Stimulated activated CD8-positive, alpha-beta memory T cell treated with anti-CD3 and anti-CD28 coated beads, Interleukin-7, amount 100 ng/mL, for 1 hour (primary cell): ENCODE data around the gene IPO5.
"Not testable (repeated sequence)": the region's sequence is repeated elsewhere in the genome, so short reads cannot be mapped to it uniquely, and the experiment has no call there.

Source experiments
- DNase-seq, 2 donors: peaks; one replicate each; pipeline ENCODE4 v3.0.0-alpha.2; 2020; ENCODE audit warnings: low read depth in 2 of 2

IPO5 gene

GRCh38 chr13:97949316-97949715 is 4.2 kb upstream of the IPO5 start:
- not testable (repeated sequence) for DNase-seq

DNA sequence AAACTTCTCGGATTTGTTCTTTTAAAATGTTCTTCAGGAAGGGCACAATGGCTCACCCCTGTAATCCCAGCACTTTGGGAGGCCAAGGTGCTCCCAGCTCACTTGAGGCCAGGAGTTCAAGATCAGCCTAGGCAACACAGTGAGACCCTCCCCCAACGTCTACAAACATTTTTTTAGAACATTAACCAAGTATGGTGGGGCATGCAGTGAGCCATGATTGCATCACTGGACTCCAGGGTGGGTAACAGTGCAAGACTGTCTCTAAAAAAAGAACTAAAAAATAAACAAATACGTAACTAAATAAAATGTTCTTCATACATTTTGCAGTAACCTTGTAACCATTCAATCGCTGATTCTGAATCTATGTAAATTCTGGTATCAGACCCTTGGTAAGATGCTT is 2.1 kb upstream of the IPO5 start:
- no peak for DNase-seq

DNA sequence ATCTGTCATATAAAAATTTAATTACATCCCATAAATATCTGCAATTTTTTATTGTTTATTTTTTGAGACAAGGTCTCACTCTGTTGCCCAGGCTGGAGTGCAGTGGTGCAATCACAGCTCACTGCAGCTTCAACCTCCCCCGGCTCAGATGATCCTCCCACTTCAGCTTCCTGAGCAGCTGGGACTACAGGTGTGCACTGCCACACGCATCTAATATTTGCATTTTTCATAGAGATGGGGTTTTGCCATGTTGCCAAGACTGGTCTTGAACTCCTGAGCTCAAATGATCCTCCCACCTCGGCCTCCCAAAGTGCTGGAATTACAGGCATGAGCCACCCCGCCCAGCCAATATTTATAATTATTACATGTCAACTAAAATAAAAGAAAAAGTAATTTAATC is 644 bp upstream of the IPO5 start:
- not testable (repeated sequence) for DNase-seq

GRCh38 chr13:97961340-97961739 is 7.9 kb downstream of the IPO5 start:
- no peak for DNase-seq

GRCh38 chr13:97962887-97963286 is 9.4 kb downstream of the IPO5 start:
- no peak for DNase-seq

DNA sequence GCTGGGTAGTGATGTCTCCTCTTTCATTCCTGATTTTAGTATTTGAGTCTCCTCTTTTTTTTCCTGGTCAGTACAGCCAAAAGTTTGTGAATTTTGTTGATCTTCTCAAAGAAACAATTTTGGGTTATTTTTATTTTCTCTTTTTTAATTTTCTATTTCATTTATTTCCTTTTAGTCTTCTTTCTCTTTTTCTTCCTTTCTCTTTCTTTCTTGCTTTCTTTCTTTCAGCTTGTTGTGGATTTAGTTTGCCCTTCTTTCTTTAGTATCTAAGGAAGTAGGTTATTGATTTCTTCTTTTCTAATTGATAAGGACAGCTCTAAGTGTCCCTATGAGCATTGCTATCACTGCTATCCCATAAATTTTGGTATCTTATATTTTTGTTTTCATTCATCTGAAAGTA is 13.8 kb downstream of the IPO5 start:
- no peak for DNase-seq

DNA sequence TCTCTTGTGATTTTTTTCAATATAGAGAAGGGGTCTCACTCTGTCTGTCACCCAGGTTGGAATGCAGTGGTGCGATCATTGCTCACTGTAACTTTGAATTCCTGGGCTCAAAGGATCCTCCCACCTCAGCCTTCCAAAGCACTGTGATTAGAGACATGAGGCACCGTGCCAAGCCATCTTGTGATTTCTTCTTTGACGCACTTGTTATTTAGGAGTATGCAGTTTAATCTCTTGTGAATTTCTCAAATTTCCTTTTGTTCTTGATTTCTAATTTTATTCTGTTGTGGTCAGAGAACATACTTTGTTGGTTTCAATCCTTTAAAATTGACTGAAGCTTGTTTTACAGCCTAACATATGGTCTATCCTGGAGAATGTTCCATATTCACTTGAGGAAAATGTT is 14.5 kb downstream of the IPO5 start:
- DNase-seq = no peak

DNA sequence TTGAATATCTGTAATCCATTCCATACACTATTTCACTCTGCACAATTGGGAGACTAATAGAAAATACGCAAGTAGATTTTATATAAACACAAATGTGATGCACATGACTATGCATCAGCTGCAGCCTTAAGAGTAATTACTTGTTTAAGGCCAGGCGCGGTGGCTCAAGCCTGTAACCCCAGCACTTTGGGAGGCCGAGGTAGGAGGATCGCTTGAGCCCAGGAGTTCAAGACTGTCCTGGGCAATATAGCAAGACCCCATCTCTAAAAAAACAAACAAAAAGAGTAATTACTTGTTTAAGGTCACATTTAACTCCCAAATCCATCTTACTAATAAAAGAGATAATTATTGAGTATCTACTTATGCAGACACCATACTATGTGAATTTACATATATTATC is 18.0 kb downstream of the IPO5 start:
- DNase-seq = no peak

GRCh38 chr13:97974773-97975172 is 21.3 kb downstream of the IPO5 start:
- no peak for DNase-seq

- DNase-seq = no peak
Observed at GRCh38 chr13:97975280-97975847, 21.9 kb downstream of the IPO5 start.

GRCh38 chr13:97975848-97976609 is 22.6 kb downstream of the IPO5 start:
- DNase-seq = peak; percentile 76 to 77

DNA sequence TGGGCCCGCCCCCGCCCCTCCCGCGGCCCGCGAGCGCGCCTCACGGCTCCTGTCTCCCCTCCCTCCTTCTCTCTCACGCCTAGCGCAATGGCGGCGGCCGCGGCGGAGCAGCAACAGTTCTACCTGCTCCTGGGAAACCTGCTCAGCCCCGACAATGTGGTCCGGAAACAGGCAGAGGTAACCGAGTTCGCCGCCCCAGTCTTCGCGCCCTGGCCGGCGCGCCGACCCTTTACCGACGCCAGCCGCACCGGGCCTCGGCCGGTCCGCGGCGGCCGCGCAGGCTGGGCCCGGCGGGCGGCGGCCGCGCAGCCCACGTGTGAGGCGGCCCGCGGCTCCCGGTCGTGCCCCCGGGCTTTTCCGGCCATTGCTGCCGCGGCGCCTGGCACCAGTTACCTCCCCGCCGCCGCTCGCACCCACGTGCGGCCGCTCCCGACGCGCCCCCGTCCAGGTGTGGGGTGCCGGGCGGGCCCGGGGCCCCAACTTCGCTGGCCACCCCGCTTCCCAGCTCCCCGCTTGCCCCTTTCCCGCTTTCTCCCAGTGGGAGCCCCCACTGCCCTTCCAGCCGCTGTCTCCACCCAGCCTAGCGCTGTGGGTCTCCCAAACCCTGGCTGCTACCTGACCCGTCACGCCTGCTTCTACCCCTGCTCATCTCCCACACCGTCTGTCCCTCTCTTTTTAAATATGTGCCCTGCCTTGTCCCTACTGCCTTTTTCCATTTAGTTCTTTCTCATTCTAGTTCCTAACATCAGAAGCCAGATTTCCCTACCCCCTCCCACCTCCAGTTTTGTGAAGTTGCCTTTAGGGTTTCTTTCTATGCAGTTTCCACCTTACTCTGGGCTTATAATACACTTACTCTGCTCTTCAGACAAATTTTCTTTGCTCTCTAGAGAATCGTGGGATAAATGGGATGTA is 23.4 kb downstream of the IPO5 start:
- DNase-seq = peak in 1 of 2 donors; percentile 3

DNA sequence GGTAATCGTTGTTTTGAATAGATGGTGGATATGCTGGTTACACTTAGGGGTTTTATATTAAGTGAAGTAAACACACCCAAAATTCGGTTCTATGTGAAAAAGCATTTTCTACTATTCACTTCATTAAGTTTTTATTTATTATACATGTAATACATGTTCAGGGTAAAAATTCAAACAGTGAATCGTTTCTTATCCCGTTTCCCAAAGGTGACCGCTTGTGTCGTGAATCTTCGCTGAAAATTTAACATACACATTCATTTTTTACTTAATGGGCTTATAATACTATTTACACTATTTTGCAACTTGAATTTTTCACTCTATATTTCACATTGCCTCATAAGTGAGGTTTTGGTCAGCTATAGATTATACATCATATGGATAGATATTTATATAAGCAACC is 24.5 kb downstream of the IPO5 start:
- no peak for DNase-seq

GRCh38 chr13:97978651-97979050 is 25.2 kb downstream of the IPO5 start:
- DNase-seq = no peak

- DNase-seq = no peak
Observed at GRCh38 chr13:97979051-97979450, 25.6 kb downstream of the IPO5 start.

DNA sequence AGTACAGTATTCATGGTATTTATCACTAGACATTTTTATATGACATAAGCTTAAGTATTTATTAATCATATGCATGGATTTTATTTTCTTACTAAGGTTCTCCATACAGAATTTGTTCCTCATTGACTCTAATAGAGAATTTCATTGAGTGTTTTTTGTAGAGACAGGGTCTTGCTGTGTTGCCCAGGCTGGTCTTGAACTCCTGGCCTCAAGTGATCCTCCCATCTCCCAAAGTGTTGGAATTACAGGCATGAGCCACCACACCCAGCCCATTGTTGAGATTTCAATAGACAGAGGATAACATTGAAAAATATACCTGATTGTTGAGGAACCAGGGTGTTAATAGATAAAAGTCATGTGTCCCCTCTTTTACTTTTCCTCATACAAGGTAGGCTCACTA is 26.1 kb downstream of the IPO5 start:
- DNase-seq = no peak

DNA sequence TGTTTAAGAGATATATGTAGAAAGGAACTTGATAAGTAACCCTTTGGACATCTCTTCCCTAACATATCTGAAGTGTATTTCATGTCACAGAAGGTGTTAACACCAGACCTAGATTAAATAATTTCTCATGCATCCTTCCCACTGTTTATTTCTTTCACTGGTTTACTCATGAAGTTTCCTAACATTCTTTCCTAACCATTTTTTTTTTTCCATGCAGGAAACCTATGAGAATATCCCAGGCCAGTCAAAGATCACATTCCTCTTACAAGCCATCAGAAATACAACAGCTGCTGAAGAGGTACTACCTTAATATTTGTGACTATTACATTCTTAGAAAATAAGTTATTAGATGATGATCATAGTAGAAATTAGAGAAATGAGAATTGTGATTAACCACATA is 28.8 kb downstream of the IPO5 start:
- DNase-seq = no peak

DNA sequence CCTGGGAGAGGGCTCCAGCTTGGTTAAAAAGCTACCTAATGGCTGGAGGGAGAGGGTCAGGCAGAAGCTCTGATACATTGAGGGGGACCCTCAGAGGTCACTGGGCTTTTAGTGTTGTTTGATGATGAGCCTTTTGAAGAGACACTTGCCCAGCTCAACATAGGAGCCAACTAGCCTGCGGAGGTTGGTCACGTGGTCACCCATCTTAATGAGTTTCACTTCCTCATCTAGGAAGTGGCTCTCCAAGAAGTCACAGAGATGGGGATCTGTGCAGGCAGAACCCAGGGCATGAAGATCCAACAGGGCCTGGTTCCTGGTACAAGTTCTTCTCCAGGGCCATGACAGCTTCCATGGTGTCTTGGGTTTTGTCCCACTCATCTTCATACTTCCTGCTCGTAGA is 33.4 kb downstream of the IPO5 start:
- DNase-seq = no peak

DNA sequence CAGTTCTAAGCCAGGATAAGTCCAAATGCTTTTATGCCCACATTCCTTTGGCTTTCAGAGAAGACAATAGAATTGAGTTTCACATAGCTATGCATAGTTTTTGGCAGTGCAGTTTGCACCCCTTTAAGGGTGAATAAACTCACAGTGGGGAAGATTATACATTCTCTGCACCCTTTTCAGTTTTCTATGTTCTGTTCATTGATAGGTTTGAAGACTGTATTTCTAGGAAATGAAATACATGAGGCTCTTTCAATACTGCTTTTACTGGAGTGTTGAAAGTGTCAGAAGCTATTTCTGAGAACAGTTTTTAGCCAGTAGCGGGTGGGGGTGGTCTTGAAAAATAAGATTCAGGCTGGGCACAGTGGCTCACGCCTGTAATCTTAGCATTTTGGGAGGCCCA is 46.2 kb downstream of the IPO5 start:
- no peak for DNase-seq

DNA sequence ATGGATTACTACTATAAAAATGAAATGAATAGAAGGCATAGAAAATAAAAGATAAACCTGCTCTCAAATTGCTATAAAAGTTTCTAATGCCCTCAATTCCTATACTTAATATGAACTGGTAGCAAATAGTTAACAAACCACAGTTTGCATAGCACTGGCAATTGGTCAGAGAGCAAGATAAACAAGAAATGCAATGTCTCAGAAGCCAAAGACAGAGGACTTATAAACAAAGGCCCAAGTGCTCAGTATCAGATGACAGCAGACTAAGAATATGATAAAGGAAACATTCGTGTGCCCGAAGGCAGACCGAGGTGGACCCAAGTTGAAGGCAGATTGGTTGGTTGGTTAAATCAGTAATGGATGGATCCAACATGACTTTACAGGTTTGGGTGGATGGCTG is 50.6 kb downstream of the IPO5 start:
- no peak for DNase-seq

- DNase-seq = not testable (repeated sequence)
Observed at GRCh38 chr13:98004997-98005396, 51.5 kb downstream of the IPO5 start.

- DNase-seq = no peak
Observed at GRCh38 chr13:98007001-98007400, 53.5 kb downstream of the IPO5 start.

GRCh38 chr13:98013241-98013640 is 59.8 kb downstream of the IPO5 start:
- no peak for DNase-seq
